T-cell (primary cell): ENCODE results near the gene CYP4A22. TPM values are rescaled to one million over a fixed set of nuclear protein-coding genes. Genes with fewer than 3 reads are reported as not detected.

Experiments
- ATAC-seq, 4 experiments: fragments of 200-7000 bp in 3 of 4; fragments of 150-1000 bp in 1 of 4; cut with Tn5 transposase; replicated peaks in 1 of 4; 1 replicate in 3 of 4; 2 replicates in 1 of 4; pipeline ENCODE4 v1.10.0; 2021; ENCODE audit warnings: moderate library complexity in 3 of 4, mild to moderate bottlenecking in 2 of 4, moderate number of reproducible peaks in 1 of 4
- CTCF ChIA-PET, 2 donors: fragments of 300-600 bp; sonication (Branson Sonifier 250); formaldehyde crosslinking; loops; one replicate each; lab custom pipeline; 2022; ENCODE audit warnings: antibody characterized with exemption in 2 of 2; lab: Charles Lee
- POLR2A ChIA-PET, 2 donors: fragments of 300-600 bp; sonication (Branson Sonifier 250); formaldehyde crosslinking; loops; one replicate each; lab custom pipeline; 2022; ENCODE audit warnings: antibody characterized with exemption in 2 of 2; lab: Charles Lee
- DNase-seq, 35 experiments: peaks; one replicate each; pipeline versions ENCODE4 v3.0.0 to v3.0.0-alpha.2; 2013 to 2023
- H3K27ac ChIP-seq: one replicate; pipeline ENCODE4 v1.5.1; 2013; ENCODE audit warnings: low read length
- H3K27me3 ChIP-seq, 2 experiments: replicated peaks in 1 of 2; 1 replicate in 1 of 2; 2 replicates in 1 of 2; pipeline versions ENCODE4 v1.6.1 to v1.7.0; 2013; ENCODE audit warnings: low read length in 1 of 2, mixed read lengths in 1 of 2; ENCODE audit not compliant: control insufficient read depth in 2 of 2, insufficient read depth in 2 of 2; ENCODE audit errors: extremely low read depth in 1 of 2
- H3K36me3 ChIP-seq, 2 donors: 1 replicate in 1 of 2; 2 replicates in 1 of 2; pipeline versions ENCODE4 v1.6.1 to v1.7.0; 2013; ENCODE audit warnings: low read length in 1 of 2; ENCODE audit not compliant: control insufficient read depth in 2 of 2, insufficient read depth in 1 of 2; ENCODE audit errors: extremely low read depth in 1 of 2
- H3K4me1 ChIP-seq, 2 experiments: 1 replicate in 1 of 2; 2 replicates in 1 of 2; pipeline versions ENCODE4 v1.6.1 to v1.7.0; 2013; ENCODE audit warnings: low read length in 2 of 2, mixed read lengths in 1 of 2; ENCODE audit not compliant: insufficient read depth in 2 of 2, control insufficient read depth in 1 of 2; ENCODE audit errors: extremely low read depth in 1 of 2
- H3K4me3 ChIP-seq, 2 donors: 1 replicate in 1 of 2; 2 replicates in 1 of 2; pipeline versions ENCODE4 v1.5.1 to v1.7.0; 2013; ENCODE audit warnings: mild to moderate bottlenecking in 2 of 2, low read length in 1 of 2, moderate library complexity in 1 of 2; ENCODE audit not compliant: control insufficient read depth in 1 of 2; ENCODE audit errors: extremely low read depth in 1 of 2
- H3K9me3 ChIP-seq: 2 replicates; pipeline ENCODE4 v1.7.0; 2013
- H3K27ac Mint-ChIP-seq, 2 donors: one replicate each; pipeline ENCODE4 v1.8.0; 2020 to 2021; ENCODE audit warnings: mild to moderate bottlenecking in 2 of 2, mixed read lengths in 2 of 2
- H3K27me3 Mint-ChIP-seq, 2 donors: one replicate each; pipeline ENCODE4 v1.8.0; 2021 to 2022; ENCODE audit warnings: mixed read lengths in 2 of 2
- H3K36me3 Mint-ChIP-seq: one replicate; pipeline ENCODE4 v1.8.0; 2021; ENCODE audit warnings: mixed read lengths
- H3K4me1 Mint-ChIP-seq, 3 donors: one replicate each; pipeline ENCODE4 v1.8.0; 2020 to 2022; ENCODE audit warnings: mixed read lengths in 3 of 3, mild to moderate bottlenecking in 1 of 3
- H3K4me3 Mint-ChIP-seq, 3 donors: one replicate each; pipeline ENCODE4 v1.8.0; 2020 to 2022; ENCODE audit warnings: mild to moderate bottlenecking in 3 of 3, mixed read lengths in 3 of 3, moderate library complexity in 3 of 3
- H3K9me3 Mint-ChIP-seq, 3 donors: one replicate each; pipeline ENCODE4 v1.8.0; 2020 to 2022; ENCODE audit warnings: mixed read lengths in 3 of 3
- WGBS: methylation state at CpG from one replicate; pipeline ENCODE4 v1.1.5; 2013; ENCODE audit warnings: missing lambda C conversion rate; ENCODE audit not compliant: insufficient coverage; 5-methylcytosine and 5-hydroxymethylcytosine counted together
- total RNA-seq, 35 experiments: library from RNA in 6 of 35; stranded (reverse) in 6 of 35; fragments of 120-200 nt in 1 of 35; gene quantifications; one replicate each; pipeline versions ENCODE4 v1.2.1 to v1.2.4 and lab custom pipeline; 2013 to 2026

Gene CYP4A22
- total RNA-seq, 5 donors from 2014 or later (not counting 1 experiment from before 2014, with no cell fraction given) = not detected

DNA sequence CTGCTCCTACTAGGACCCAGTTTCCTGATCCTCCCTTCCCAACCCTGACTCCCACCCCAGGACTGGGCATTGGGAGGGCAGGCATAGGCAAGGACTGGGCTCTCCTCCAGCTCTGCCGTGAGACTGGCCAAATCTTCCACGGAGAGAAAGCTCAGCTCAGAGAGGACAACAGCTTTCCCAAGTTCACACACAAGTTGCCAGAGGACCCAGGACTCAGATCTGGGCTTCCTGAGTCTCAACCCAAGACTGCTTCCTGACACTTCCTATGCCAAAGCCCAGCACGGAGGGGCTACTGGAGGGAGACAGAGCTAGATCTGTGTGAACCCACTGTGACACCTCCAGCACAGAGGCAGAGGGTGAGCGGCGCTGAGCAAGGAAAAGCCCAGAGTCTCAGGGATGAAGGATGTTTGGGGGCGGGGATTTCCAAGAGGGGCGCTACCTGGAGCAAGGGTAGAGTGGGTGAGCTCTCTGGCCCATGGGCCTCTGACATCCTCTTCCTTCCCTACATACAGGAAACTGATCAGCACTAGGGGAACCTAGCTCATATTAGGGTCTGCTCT is 45.5 kb downstream of the CYP4A22 start:
- Mint-ChIP-seq H3K9me3 (no peaks in the 10 kb centered on the region), H3K27ac (no peak overlapping the region), H3K36me3 (no peaks in the 10 kb centered on the region), H3K4me3 (no peak overlapping the region), H3K4me1 (peaks cover 8 to 11% (median 8%) of the 10 kb centered on the region in 3 donors), H3K27me3 (peaks cover 49 to 53% of the 10 kb centered on the region in 2 donors)
- ChIA-PET POLR2A (interaction anchor here (0.6 kb wide), 2 partner anchors 264 to 1012 kb away, joined by 3 read pairs; no protein-coding TSS in a partner anchor), CTCF (interaction anchor here in 1 of 2 donors (1.5 kb wide), 1 partner anchor 10 kb away, joined by 3 read pairs; no protein-coding TSS in a partner anchor)
- ATAC-seq (no peak), DNase-seq (no peak)
- 70% methylated on average over 2 of the region's 7 CpGs for WGBS
- peaks cover 0 to 70% of the 10 kb centered on the region in 2 experiments for H3K27me3 ChIP-seq
- no peak overlapping the region for H3K27ac ChIP-seq
- peaks cover 0 to 12% of the 10 kb centered on the region in 2 experiments for H3K4me1 ChIP-seq
- H3K36me3 ChIP-seq = no peaks in the 10 kb centered on the region
- no peak overlapping the region for H3K4me3 ChIP-seq
- H3K9me3 ChIP-seq = no peaks in the 10 kb centered on the region

GRCh38 chr1:47183308-47184089 is 46.3 kb downstream of the CYP4A22 start:
- 75% methylated on average over 4 of the region's 11 CpGs for WGBS
- Mint-ChIP-seq H3K27ac (no peak overlapping the region), H3K27me3 (peaks cover 46 to 53% of the 10 kb centered on the region in 2 donors), H3K36me3 (no peaks in the 10 kb centered on the region), H3K9me3 (no peaks in the 10 kb centered on the region), H3K4me1 (peaks cover 8 to 11% (median 8%) of the 10 kb centered on the region in 3 donors), H3K4me3 (no peak overlapping the region)
- DNase-seq (no peak), ATAC-seq (no peak)
- Histone ChIP-seq H3K4me1 (peaks cover 0 to 12% of the 10 kb centered on the region in 2 experiments), H3K27me3 (peaks cover 0 to 70% of the 10 kb centered on the region in 2 experiments), H3K36me3 (no peaks in the 10 kb centered on the region), H3K9me3 (no peaks in the 10 kb centered on the region), H3K27ac (no peak overlapping the region), H3K4me3 (no peak overlapping the region)
- CTCF ChIA-PET = interaction anchor here (0.6 to 2.1 kb wide), 6 partner anchors 8 to 10 kb away, joined by 3 to 15 read pairs (median 4); no protein-coding TSS in a partner anchor
- POLR2A ChIA-PET = interaction anchor here in 1 of 2 donors (0.6 kb wide), 1 partner anchor 263 kb away, joined by 3 read pairs; no protein-coding TSS in a partner anchor

GRCh38 chr1:47184090-47184821 is 47.0 kb downstream of the CYP4A22 start:
- WGBS = 87% methylated on average over 4 of the region's 5 CpGs
- H3K27ac Mint-ChIP-seq = no peak overlapping the region
- no peaks in the 10 kb centered on the region for H3K9me3 ChIP-seq
- H3K4me3 ChIP-seq = no peak overlapping the region
- no peak overlapping the region for H3K4me3 Mint-ChIP-seq
- ChIA-PET CTCF (interaction anchor here (0.6 to 2.1 kb wide), 10 partner anchors 9 to 535 kb away, joined by 3 to 15 read pairs (median 3); no protein-coding TSS in a partner anchor), POLR2A (no interaction called here)
- ATAC-seq (no peak), DNase-seq (no peak)
- no peak overlapping the region for H3K27ac ChIP-seq
- peaks cover 0 to 8% of the 10 kb centered on the region in 2 experiments for H3K4me1 ChIP-seq
- peaks cover 0 to 67% of the 10 kb centered on the region in 2 experiments for H3K27me3 ChIP-seq
- peaks cover 5 to 6% (median 5%) of the 10 kb centered on the region in 3 donors for H3K4me1 Mint-ChIP-seq
- H3K9me3 Mint-ChIP-seq = no peaks in the 10 kb centered on the region
- no peaks in the 10 kb centered on the region for H3K36me3 ChIP-seq
- H3K27me3 Mint-ChIP-seq = peaks cover 39 to 47% of the 10 kb centered on the region in 2 donors
- H3K36me3 Mint-ChIP-seq = no peaks in the 10 kb centered on the region

- Mint-ChIP-seq H3K9me3 (no peaks in the 10 kb centered on the region), H3K4me1 (no peaks in the 10 kb centered on the region), H3K27ac (no peak overlapping the region), H3K4me3 (no peak overlapping the region), H3K36me3 (no peaks in the 10 kb centered on the region), H3K27me3 (peaks cover 35 to 42% of the 10 kb centered on the region in 2 donors)
- peaks cover 0 to 59% of the 10 kb centered on the region in 2 experiments for H3K27me3 ChIP-seq
- H3K4me3 ChIP-seq = no peak overlapping the region
- no peak for ATAC-seq
- no peaks in the 10 kb centered on the region for H3K9me3 ChIP-seq
- peak in 1 of 35 experiments; percentile 21 for DNase-seq
- H3K36me3 ChIP-seq = no peaks in the 10 kb centered on the region
- ChIA-PET POLR2A (no interaction called here), CTCF (interaction anchor here (0.6 to 2.1 kb wide), 8 partner anchors 9 to 534 kb away, joined by 3 to 15 read pairs (median 3); no protein-coding TSS in a partner anchor)
- 85% methylated on average over 10 of the region's 14 CpGs for WGBS
- H3K4me1 ChIP-seq = no peaks in the 10 kb centered on the region
- H3K27ac ChIP-seq = no peak overlapping the region
Observed at GRCh38 chr1:47184822-47185677, 47.8 kb downstream of the CYP4A22 start.

DNA sequence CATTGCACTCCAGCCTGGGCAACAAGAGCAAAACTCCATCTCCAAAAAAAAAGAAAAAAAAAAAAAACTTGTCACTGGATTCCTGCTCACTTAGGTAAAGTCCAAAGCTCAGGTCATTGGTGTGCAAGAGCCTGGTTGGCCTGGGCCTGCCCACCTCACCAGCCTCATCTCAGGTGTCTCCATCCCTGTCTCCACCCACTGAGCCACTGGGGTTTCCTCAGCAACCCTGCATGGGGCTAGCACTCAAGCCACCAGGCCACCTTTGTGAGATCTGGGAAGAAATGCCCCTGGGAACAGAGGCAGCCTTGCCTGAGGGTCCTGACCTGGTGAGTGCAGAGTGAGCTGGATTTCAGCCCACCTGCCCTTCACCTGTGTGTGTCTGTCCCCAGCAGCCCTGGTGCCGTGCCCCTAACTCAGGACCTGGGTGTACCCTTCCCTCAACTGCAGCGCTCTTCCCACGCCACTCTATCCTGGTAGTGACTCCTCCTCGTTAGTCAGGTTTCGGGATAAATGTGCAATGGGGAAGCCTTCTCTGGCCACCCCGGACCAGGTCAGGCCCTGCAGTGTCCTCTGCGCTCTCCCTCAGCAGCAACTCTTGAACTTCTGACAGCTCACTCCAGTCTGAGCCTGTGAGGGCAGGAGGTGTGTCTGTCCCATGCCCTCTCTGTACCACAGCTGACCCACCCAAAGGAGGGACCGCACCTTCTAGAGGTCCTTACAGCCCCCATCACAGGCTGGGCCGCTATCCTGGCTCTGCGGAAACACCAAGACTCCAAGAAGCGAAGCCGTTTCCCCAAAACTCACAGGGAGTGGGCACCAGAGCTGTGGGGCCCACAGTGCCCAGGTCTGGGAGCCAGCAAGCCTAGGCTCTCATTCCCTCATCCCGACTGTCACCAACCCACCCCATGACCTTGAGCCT is 49.3 kb downstream of the CYP4A22 start:
- Histone ChIP-seq H3K27ac (no peak overlapping the region), H3K27me3 (peaks cover 0 to 50% of the 10 kb centered on the region in 2 experiments), H3K4me1 (no peaks in the 10 kb centered on the region), H3K9me3 (no peaks in the 10 kb centered on the region), H3K4me3 (no peak overlapping the region), H3K36me3 (no peaks in the 10 kb centered on the region)
- Mint-ChIP-seq H3K9me3 (no peaks in the 10 kb centered on the region), H3K27me3 (peaks cover 22 to 29% of the 10 kb centered on the region in 2 donors), H3K4me3 (no peak overlapping the region), H3K36me3 (no peaks in the 10 kb centered on the region), H3K4me1 (no peaks in the 10 kb centered on the region), H3K27ac (no peak overlapping the region)
- POLR2A ChIA-PET = no interaction called here
- CTCF ChIA-PET = no interaction called here
- DNase-seq = peak in 1 of 35 experiments; percentile 15
- no peak for ATAC-seq
- WGBS = 81% methylated on average over 9 of the region's 13 CpGs
